CD4-positive, alpha-beta T cell treated with Interleukin-12 subunit alpha and Interleukin-12 subunit beta, for 1 hour (primary cell): ENCODE measurements around the gene SPAG9.
A peak's percentile ranks its signal among the peaks of the same experiment; 100 is the strongest.
"Not testable (repeated sequence)": the region's sequence is repeated elsewhere in the genome, so short reads cannot be mapped to it uniquely, and the experiment has no call there.

ENCODE experiments used
- DNase-seq: peaks from one replicate; pipeline ENCODE4 v3.0.0-alpha.2; 2020

The SPAG9 gene

DNA sequence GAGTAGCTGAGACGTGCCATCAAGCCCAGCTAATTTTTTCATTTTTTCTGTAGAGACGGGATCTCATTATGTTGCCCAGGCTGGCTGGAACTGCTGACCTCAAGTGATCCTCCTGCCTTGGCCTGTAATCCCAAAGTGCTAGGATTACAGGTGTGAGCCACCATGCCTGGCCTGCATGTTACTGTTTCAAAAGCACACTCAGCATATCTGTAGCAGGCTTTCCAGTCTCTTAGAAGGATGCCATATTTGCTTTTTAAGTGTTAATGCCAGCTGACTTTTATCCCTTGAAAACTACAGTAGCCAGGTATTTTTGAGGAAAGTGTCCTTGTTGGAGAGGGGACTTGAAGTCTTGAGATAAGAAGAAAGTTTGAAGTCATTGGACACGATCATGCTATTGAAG lies 15.3 kb upstream of the SPAG9 start:
- no peak for DNase-seq

DNA sequence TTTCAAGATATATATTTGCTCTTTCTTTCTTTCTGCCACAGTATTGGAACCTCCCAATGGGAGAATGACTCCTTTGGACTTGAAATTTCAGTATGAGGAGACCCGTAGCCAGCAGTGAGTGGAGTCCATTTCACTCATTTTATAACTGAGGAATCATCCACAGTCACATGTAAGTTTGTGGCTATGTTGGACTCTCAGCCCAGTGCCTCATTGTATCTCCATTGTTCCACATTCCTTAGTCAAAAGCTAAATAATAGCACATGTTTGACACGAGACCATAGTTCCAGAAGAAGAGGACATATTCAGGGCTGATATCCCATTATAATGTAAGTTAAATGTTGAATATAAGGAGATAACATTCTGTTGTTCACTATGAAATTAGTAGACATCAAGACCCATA lies 12.7 kb upstream of the SPAG9 start:
- DNase-seq: no peak

DNA sequence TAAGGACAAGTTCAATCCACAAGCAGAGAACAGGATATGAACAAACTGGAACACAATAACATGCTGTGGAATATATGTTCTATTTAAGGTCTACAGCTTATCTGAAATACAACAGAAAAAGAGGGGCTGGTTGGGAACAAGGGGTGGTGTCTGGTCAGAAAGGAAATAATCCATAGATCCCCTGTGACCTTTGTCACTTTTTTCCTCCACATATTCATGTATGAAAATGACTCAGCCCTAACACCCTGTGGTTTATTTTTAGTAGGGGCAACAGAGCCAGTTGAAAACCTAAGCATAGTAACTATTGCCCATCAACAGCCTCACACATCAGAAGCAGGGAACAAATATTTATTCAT lies 12.3 kb upstream of the SPAG9 start:
- DNase-seq: no peak

DNA sequence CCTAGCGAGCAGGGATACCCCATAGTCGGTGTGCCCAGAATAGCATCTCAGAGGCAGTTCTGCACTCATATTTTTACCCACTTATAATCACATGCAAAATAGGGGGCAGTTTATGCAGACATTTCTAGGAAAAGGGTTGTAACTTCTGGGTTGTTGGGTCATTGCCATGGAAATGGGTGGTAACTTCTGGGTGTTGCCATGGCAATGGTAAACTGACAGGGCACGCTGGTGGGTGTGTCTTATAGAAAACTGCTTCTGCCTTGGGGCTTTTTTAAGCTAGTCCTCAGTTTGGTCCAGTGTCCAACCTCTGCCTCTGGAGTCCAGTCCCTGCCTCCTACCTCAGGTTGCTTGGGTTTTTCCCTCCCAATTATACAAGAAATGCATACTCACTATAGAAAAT lies 7.4 kb upstream of the SPAG9 start:
- DNase-seq: no peak

DNA sequence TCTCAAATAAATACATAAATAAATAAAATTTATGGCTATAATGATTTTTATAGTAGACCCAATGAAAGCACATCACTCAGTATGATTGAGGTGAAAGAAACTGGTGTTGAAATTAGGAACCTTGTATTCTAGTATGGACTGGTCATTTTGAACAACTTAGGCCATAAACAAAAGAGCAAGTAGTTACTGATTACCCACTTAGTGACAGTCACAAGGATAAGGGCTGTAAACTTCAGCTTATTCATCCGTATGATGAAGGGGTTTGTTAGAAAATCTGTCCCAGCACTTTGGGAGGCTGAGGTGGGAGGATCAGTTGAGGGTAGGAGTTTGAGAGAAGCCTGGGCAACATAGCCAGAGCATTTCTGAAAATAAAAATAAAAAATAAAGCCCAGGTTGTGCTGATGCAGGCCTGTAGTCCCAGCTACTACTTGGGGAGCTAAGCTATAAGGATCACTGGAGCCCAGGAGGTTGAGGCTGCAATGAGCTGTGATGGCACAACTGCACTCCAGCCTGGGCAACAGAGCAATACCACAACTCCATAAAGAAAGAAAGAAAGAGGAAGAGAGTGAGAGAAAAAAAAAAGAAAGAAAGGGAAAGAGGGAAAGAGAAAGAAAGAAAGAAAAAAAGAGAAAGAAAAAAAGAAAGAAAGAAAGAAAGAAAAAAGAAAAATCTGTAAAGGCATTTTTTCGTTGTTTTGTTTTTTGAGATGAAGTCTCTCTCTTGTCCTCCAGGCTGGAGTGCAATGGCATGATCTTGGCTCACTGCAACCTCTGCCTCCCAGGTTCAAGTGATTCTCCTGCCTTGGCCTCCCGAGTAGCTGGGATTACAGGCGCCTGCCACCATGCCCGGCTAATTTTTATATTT lies 4.2 kb upstream of the SPAG9 start:
- no peak for DNase-seq

DNA sequence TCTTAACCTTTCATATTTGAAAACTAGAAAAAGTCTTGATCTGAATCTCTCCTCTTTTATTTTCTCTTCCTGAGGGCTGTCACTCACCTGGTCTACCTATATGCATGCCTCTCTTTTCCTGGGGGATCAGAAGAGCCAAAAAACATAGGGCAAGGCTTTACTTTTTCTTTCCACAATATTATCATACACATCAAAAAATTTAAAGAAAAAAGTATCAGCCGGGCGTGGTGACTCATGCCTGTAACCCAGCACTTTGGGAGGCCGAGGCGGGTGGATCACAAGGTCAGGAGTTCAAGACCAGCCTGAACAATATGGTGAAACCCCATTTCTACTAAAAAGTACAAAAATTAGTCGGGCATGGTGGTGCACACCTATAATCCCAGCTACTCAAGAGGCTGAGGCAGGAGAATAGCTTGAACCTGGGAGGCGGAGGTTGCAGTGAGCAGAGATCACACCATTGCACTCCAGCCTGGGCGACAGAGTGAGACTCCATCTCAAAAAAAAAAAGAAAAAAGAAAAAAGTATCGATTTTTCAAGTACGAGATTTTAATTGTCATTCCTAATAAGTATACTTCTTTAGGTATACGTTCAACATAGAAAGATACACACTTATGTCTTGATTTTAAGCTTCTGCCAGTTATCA lies 1.9 kb upstream of the SPAG9 start:
- not testable (repeated sequence) for DNase-seq

DNA sequence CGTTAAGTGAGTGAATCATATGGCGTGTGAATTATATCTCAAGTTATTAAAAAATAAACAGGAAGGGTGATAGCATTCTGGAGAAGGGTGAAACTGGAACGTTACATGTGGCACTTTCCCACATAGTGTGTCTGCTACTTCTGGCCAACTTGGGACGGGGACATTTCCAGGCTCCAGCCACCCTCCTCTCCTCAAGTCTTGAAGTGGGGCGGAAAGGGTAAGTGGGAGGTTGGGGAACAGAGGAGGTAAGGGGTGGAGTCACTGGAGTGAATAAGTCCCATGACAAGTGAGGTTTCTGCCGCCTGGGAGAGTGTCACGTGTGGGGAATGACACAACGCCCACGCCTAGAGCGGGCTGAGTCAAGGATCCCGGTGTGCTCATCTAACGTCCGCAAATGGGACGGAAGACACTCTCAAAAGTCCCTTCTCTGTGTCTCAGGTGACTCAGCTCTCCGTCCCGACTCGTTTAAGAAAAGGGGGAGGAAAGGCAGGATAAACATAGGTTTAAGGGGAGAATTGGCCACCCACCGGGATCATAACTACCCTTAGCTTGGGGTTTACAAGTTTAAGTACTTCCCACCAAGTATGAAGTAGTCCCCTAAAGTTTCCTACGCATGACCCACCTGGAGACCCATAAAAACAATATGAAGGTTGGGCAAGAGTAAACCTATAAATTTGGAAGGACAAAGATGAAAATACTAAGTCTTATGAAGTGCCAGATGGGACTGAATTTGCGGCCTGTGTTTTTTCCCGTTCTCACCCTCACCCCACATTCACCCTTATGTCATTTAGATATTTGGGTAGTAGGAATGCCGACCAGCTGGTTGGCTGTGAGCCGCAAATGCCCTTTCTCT lies 1.2 kb upstream of the SPAG9 start:
- DNase-seq: peak; percentile 76

DNA sequence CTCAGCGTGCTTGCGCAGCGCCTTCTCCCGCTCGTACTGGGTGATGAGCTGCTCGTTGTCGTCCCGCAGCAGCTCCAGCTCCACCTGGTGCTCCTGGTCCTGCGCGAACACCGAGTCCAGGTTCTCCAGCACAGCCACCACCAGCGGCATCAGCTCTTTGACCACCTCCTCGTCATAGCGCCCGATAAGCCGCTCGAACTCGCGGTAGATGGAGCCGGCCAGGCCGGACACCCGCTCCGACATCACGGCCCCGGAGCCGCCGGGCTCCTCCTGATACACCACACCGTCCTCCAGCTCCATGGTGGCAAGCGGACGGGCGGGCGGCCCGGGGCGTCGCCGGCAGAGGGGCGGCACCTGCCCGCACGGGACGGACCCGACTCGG lies 320 bp downstream of the SPAG9 start:
- peak; percentile 55 for DNase-seq

DNA sequence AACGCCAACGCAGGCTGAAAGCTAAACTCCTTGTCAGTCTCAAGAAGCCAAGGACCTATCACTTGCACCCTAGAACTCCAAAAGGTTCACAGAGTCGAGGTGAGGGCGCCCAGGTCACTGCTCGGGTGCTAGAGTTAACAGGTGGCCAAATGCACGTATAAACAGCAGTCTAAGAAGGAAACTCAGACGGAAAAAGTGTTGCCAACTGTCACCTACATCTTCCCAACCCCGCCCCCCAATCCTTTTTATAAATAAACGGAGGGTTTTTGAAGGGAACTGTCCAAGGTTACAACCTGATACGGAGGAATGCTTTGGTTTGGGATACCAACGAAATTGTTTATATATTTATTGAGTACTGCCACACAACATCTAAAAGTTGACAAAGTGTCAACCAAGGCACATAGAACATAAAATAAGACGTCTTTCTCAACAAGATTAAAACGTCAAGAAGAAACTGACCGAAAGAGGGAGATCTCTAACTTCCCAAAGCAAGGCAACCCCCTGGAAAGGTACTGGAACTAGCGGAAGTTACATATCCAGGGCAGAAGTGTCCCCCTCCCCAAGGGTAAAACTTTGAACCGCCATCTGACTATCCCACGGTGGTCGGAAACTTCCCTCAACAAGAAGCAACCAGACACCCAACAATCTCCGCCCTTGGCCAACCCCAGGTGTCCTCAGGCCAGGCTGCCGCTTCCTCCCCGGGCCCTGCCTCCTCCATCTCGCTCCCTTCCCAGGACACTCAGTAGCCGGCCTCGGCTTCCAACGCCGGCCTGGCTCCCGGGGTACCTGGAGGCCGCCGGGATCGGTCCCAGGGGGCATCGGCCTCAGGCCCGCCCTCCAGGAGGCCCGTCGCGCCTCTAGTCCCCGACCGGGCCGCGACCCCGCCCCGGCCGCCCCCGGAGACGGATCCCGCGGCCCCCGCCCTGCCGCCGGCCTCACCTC lies 982 bp downstream of the SPAG9 start:
- DNase-seq: peak; percentile 46

DNA sequence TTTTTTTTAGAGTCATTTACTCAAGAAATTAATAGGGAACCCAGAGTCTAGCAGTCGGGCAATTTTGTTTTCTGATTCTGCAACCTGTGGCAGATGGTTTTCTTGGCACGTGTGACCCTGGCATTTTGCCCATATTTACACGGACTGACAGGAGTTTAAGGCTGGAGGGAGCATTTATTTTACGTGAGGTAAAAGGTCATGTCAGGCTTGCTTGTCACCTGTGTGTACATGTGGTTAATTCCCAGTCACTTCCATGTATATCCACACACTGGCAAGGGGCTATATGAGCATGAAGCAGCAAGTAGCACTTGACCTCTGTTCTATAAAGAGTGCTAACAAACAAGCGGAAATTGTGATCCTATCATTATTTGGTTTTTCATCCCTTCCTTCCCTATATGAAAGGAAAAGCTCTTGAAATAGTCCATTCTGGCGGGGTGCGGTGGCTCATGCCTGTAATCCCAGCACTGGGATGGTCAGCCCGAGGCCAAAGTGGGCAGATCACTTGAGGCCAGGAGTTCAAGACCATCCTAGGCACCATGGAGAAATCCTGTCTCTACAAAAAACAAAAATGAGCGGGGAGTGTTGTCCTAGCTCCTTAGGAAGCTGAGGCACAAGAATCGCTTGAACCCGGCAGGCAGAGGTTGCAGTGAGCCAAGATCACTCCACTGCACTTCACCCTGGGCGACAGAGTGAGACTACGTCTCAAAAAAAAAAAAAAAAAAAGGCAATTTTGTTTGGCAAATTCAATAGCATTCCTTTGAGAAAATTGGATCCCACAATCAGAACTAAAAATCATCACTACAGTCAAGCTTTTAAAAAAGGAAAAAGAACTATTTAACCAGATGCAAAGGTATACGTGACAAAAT lies 2.1 kb downstream of the SPAG9 start:
- no peak for DNase-seq

DNA sequence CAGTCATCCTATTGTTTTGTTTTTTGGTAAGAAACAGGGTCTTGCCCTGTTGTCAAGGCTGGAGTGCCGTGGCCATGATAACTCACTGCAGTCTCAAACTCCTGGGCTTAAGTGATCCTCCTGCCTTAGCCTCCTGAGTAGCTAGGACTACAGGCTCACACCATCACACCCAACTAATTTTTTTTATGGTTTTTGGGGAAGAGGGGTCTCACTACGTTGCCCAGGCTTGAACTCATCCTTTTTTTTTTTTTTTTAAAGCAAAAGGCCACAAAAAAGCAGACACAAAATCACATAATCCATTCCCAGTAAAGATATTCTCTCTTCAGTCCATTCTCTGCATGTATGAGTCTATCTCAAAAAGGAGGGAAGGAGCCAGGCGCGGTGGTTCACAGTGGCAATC lies 5.5 kb downstream of the SPAG9 start:
- DNase-seq: no peak

DNA sequence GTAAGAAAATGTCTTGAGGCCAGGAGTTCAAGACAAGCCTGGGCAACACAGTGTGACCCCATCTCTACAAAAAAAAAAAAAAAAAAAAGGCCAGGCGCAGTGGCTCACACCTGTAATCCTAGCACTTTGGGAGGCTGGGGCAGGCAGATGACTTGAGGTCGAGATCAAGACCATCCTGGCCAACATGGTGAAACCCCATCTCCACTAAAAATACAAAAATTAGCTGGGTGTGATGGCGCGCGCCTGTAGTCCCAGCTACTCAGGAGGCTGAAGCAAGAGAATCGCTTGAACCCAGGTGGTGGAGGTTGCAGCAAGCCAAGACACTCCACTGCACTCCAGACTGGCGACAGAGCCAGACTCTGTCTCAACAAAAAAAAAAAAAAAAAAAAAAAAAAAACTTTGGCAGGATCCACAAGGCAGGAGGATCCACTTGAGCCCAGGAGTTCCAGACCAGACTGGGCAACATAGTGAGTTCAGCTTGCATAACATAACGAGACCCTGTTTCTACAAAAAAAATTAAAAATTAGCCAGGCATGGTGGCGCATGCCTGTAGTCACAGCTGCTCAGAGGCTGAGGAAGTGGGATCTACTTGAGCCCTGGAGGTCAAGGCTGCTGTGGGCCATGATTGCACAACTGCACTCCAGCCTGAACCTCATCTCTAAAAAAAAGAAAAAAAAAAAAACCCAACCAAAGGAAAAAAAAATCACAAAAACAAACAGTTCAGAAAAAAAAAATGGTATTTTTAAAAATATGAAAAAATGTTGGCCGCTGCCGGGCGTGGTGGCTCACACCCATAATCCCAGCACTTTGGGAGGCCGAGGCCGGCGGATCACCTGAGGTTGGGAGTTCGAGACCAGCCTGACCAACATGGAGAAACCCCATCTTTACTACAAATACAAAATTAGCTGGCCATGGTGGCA lies 8.1 kb downstream of the SPAG9 start:
- DNase-seq: not testable (repeated sequence)

DNA sequence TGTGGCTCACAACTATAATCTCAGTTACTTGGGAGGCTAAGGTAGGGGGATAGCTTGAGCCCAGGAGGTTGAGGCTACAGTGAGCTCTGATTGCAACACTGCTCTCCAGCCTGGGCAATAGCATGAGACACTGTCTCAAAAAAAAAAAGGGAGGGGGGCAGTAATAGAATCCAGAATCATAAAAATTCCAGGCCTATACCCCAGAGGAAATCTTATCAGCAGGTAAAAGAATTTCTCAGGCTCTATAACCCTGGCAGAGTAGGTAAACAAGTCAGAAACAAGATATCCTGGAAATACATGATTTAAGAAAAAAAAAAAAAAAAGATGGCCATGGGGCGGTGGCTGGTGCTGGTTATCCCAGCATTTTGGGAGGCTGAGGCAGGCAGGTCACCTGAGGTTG lies 12.9 kb downstream of the SPAG9 start:
- no peak for DNase-seq

DNA sequence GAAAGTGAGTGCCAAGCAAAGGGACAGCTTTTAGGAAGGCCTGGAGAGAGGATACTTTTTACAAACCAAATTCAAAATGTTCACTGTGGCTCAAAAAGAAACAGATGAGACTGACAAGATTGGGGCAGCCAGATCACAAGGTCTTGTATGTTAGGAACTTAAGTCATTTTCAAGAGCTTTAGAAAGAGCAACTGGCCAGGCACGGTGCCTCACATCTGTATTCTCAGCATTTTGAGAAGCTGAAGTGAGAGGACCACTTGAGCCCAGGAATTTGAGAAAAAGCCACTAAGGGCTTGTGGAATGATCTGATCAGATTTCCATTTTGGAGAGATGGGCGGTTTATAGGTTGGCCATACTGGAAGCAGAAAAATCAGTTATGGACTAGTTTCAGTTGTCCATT lies 17.2 kb downstream of the SPAG9 start:
- no peak for DNase-seq

DNA sequence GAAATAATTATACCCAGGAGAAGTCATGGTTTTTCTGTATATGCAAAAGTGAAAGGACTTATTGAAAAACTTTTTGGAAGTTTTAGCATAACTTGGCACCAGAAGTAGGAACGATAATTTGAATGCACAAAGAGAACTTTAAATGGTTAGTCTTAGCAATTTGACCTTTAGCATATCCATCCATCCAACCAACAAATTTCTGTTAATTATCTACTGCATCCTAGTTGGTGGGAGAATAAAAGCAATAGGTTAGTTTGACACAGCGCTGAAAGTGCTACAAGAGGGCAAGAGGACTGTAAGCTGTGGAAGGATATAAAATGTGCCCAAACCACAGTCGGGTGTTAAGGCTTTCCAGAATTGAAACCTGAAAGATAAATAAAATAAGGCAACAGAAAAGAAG lies 17.6 kb downstream of the SPAG9 start:
- no peak for DNase-seq

DNA sequence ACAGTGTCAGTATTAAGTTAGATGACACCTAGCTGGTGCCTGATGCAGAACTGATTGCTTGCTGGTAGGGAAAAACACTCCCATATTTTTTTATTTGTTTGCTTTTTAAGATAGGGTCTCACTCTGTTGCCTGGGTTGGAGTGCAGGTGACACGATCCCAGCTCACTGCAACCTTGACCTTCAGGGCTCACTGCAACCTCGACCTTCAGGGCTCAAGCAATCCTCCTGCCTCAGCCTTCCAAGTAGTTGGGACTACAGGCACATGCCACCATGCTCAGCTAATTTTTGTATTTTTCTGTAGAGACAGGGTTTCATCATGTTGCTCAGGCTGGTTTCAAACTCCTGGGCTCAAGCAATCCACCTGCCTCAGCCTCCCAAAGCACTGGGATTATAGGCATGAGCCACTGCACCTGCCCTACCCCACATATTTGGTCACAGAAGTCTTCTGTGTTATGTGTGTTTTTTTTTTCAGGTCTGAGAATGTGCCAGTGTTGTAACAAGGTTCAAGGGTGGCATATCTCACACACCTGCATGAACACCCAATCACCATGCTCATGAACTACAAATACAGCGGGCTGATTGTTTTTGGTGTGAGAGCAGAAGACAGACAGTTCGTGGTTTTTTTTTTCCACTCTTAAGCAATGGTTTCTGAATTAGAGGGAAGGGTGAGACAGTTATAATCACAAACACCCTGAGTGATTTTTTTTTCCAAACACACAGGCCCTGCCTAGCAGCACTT lies 22.8 kb downstream of the SPAG9 start:
- DNase-seq: no peak

DNA sequence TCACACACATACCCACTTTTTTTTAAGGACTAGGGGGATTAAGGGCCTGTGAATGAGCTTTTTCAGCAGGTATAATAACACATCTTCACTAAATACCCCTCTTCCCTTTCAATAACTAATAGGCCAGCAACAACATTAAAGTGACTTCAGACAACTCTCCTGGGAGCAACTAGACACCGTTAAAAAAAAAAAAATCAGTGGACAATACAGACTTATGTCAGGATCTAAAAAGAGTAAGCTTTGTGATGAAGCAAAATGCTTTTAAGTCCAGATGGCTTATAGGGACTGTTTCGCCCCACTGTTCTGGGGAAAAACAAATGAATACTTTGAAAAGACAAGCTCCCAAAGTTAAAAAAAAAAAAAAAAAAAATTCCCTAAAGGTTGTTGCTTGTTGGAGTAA lies 29.0 kb downstream of the SPAG9 start:
- DNase-seq: no peak

DNA sequence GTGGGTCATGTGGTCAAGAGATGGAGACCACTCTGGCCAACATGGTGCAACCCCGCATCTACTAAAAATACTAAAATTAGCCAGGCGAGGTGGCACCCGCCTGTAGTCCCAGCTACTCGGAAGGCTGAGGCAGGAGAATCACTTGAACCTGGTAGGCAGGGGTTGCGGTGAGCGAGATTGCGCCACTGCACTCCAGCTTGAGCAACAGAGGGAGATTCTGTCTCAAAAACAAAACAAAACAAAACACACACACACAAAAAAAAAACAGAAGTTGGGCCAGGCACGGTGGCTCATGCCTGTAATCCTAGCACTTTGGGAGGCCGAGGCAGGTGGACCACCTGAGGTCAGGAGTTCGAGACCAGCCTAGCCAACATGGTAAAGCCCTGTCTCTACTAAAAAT lies 31.8 kb downstream of the SPAG9 start:
- DNase-seq: not testable (repeated sequence)

DNA sequence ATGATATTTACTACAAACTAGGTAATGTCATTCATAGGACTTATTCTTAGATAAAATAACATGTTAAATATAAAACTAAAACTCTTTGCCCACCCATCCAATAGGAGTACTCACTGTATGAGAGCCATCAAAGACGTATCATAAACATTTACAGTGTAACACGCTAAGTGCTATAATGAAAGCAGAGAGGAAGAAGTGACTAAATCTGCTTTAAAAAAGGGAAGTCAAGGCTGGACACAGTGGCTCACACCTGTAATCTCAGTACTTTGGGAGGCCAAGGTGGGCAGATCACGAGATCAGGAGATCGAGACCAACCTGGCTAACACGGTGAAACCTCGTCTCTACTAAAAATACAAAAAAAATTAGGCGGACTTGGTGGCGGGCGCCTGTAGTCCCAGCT lies 32.4 kb downstream of the SPAG9 start:
- no peak for DNase-seq
